ENCODE results near the gene CSF1. TPM values are rescaled to one million over a fixed set of nuclear protein-coding genes. Genes with fewer than 3 reads are reported as not detected.
"Not testable (repeated sequence)": the region's sequence is repeated elsewhere in the genome, so short reads cannot be mapped to it uniquely, and the experiment has no call there.

The CSF1 gene
- polyA plus RNA-seq, 1 donor (not counting 4 experiments of a cell fraction or from before 2014, with no cell fraction given) = 1.8 TPM

DNA sequence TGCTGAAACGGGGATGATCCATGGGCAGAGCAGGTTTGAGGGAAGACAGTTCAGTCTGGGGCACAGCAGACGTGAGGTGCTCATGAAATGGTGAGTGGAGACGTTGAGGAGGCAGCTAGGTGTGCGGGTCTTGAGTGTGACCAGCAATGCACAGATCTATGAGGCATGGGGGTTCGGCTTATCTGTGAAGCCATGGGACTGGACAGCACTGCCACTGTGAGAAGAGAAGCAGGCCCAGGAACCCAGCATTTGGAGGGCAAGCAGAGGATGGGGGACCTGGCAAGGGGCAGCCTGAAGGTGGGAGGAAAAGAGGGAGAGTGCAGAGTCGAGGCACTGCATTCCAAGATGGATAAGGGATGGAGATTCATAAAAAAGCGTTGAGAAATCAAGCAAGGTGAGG is 8.0 kb downstream of the CSF1 start:
- Histone ChIP-seq H3K27ac (ENCODE audit: control insufficient read depth, insufficient read depth, low read length) (no peak overlapping the region), H3K9ac (ENCODE audit: control insufficient read depth, extremely low read depth, insufficient read depth, low read length) (no peak overlapping the region), H3K4me1 (ENCODE audit: control insufficient read depth, extremely low read depth, insufficient read depth, low read length) (no peaks in the 10 kb centered on the region), H2AFZ (ENCODE audit: control insufficient read depth, low read length) (no peak overlapping the region), H3K9me1 (ENCODE audit: control insufficient read depth, extremely low read depth, insufficient read depth, low read length) (no peaks in the 10 kb centered on the region), H3K9me3 (ENCODE audit: control insufficient read depth, low read depth, low read length) (no peaks in the 10 kb centered on the region), H3K4me3 (ENCODE audit: control insufficient read depth in 2 of 3, extremely low read depth in 1 of 3, insufficient read depth in 2 of 3, low read depth in 1 of 3, low read length in 3 of 3) (no peak overlapping the region), H3K36me3 (ENCODE audit: control insufficient read depth in 2 of 2, extremely low read depth in 1 of 2, insufficient read depth in 2 of 2, low read length in 2 of 2) (no peaks in the 10 kb centered on the region), H3K4me2 (ENCODE audit: control insufficient read depth, extremely low read depth, insufficient read depth, low read depth, low read length) (no peak overlapping the region), H3K27me3 (ENCODE audit: control insufficient read depth, extremely low read depth, insufficient read depth, low read length) (no peaks in the 10 kb centered on the region), H4K20me1 (ENCODE audit: control insufficient read depth, extremely low read depth, insufficient read depth, low read length) (no peaks in the 10 kb centered on the region), H3K79me2 (ENCODE audit: control insufficient read depth, insufficient read depth, low read length) (no peaks in the 10 kb centered on the region)
- TF ChIP-seq, protein P1, sequence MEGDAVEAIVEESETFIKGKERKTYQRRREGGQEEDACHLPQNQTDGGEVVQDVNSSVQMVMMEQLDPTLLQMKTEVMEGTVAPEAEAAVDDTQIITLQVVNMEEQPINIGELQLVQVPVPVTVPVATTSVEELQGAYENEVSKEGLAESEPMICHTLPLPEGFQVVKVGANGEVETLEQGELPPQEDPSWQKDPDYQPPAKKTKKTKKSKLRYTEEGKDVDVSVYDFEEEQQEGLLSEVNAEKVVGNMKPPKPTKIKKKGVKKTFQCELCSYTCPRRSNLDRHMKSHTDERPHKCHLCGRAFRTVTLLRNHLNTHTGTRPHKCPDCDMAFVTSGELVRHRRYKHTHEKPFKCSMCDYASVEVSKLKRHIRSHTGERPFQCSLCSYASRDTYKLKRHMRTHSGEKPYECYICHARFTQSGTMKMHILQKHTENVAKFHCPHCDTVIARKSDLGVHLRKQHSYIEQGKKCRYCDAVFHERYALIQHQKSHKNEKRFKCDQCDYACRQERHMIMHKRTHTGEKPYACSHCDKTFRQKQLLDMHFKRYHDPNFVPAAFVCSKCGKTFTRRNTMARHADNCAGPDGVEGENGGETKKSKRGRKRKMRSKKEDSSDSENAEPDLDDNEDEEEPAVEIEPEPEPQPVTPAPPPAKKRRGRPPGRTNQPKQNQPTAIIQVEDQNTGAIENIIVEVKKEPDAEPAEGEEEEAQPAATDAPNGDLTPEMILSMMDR (optimal IDR thresholded peaks at IDR 0.05 in 1 of 3, IDR thresholded peaks at IDR 0.05 in 1 of 3, conservative IDR thresholded peaks at IDR 0.05 in 1 of 3; ENCODE audit: extremely low read depth in 1 of 3, insufficient read depth in 2 of 3, low read length in 3 of 3) = no peak
- no peak for TF ChIP-seq EZH2 (IDR thresholded peaks at IDR 0.05; ENCODE audit: low read length)
- FAIRE-seq (no peak), DNase-seq (ENCODE audit: low read depth, low spot score) (no peak)
- dilution Hi-C loops (cut with MboI; ENCODE audit: extremely low pct_ligation_motif_present, low sequenced_read_pairs) = no loop called here

DNA sequence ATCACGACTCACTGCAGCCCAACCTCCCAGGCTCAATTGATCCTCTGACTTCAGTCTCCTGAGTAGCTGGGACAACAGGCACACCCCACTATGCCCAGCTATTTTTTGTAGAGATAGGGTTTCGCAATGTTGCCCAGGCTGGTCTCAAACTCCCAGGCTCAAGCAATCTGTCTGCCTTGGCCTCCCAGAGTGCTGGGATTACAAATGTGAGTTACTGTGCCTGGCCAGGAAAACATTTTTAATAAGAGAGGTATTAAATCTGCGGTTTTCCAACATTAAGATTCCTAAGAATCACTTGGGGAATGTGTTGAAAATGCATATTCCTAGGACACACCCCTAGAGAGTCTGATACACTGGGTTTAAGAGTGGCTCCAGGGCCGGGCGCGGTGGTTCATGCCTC is 8.7 kb downstream of the CSF1 start:
- dilution Hi-C loops (cut with MboI; ENCODE audit: extremely low pct_ligation_motif_present, low sequenced_read_pairs) = no loop called here
- peaks cover 5% of the 10 kb centered on the region for H3K4me1 ChIP-seq (ENCODE audit: control insufficient read depth, extremely low read depth, insufficient read depth, low read length)
- no peaks in the 10 kb centered on the region for H3K79me2 ChIP-seq (ENCODE audit: control insufficient read depth, insufficient read depth, low read length)
- H3K9me1 ChIP-seq (ENCODE audit: control insufficient read depth, extremely low read depth, insufficient read depth, low read length) = no peaks in the 10 kb centered on the region
- H3K4me3 ChIP-seq (ENCODE audit: control insufficient read depth in 2 of 3, extremely low read depth in 1 of 3, insufficient read depth in 2 of 3, low read depth in 1 of 3, low read length in 3 of 3) = no peak overlapping the region
- H3K36me3 ChIP-seq (ENCODE audit: control insufficient read depth in 2 of 2, extremely low read depth in 1 of 2, insufficient read depth in 2 of 2, low read length in 2 of 2) = no peaks in the 10 kb centered on the region
- FAIRE-seq (no peak), DNase-seq (ENCODE audit: low read depth, low spot score) (no peak)
- no peak overlapping the region for H2AFZ ChIP-seq (ENCODE audit: control insufficient read depth, low read length)
- TF ChIP-seq, protein P1 (optimal IDR thresholded peaks at IDR 0.05 in 1 of 3, IDR thresholded peaks at IDR 0.05 in 1 of 3, conservative IDR thresholded peaks at IDR 0.05 in 1 of 3; ENCODE audit: extremely low read depth in 1 of 3, insufficient read depth in 2 of 3, low read length in 3 of 3) = no peak
- no peak for TF ChIP-seq EZH2 (IDR thresholded peaks at IDR 0.05; ENCODE audit: low read length)
- H3K9me3 ChIP-seq (ENCODE audit: control insufficient read depth, low read depth, low read length) = no peaks in the 10 kb centered on the region
- H3K4me2 ChIP-seq (ENCODE audit: control insufficient read depth, extremely low read depth, insufficient read depth, low read depth, low read length) = no peak overlapping the region
- no peaks in the 10 kb centered on the region for H4K20me1 ChIP-seq (ENCODE audit: control insufficient read depth, extremely low read depth, insufficient read depth, low read length)
- no peak overlapping the region for H3K27ac ChIP-seq (ENCODE audit: control insufficient read depth, insufficient read depth, low read length)
- no peak overlapping the region for H3K9ac ChIP-seq (ENCODE audit: control insufficient read depth, extremely low read depth, insufficient read depth, low read length)
- no peaks in the 10 kb centered on the region for H3K27me3 ChIP-seq (ENCODE audit: control insufficient read depth, extremely low read depth, insufficient read depth, low read length)

DNA sequence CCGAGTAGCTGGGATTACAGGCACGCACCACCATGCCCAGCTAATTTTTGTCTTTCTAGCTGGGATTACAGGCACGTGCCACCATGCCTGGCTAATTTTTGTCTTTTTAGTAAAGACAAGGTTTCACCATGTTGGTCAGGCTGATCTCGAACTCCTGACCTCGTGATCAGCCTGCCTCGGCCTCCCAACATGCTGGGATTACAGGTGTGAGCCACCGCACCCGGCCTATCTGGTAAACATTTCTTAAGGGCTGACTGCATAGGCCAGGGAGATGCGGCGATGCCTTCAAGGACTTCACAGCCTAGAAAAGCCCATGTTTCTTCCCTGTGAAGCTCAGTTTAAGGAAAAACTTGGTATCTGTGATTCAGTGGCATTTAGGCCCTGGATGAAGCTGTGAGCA is 9.7 kb downstream of the CSF1 start:
- H3K36me3 ChIP-seq (ENCODE audit: control insufficient read depth in 2 of 2, extremely low read depth in 1 of 2, insufficient read depth in 2 of 2, low read length in 2 of 2); H3K9ac ChIP-seq (ENCODE audit: control insufficient read depth, extremely low read depth, insufficient read depth, low read length); dilution Hi-C loops (cut with MboI; ENCODE audit: extremely low pct_ligation_motif_present, low sequenced_read_pairs); H3K9me3 ChIP-seq (ENCODE audit: control insufficient read depth, low read depth, low read length); H3K27me3 ChIP-seq (ENCODE audit: control insufficient read depth, extremely low read depth, insufficient read depth, low read length); FAIRE-seq; H3K79me2 ChIP-seq (ENCODE audit: control insufficient read depth, insufficient read depth, low read length); H2AFZ ChIP-seq (ENCODE audit: control insufficient read depth, low read length); H3K4me2 ChIP-seq (ENCODE audit: control insufficient read depth, extremely low read depth, insufficient read depth, low read depth, low read length); H3K4me1 ChIP-seq (ENCODE audit: control insufficient read depth, extremely low read depth, insufficient read depth, low read length); H3K9me1 ChIP-seq (ENCODE audit: control insufficient read depth, extremely low read depth, insufficient read depth, low read length); DNase-seq (ENCODE audit: low read depth, low spot score); H4K20me1 ChIP-seq (ENCODE audit: control insufficient read depth, extremely low read depth, insufficient read depth, low read length); H3K27ac ChIP-seq (ENCODE audit: control insufficient read depth, insufficient read depth, low read length); H3K4me3 ChIP-seq (ENCODE audit: control insufficient read depth in 2 of 3, extremely low read depth in 1 of 3, insufficient read depth in 2 of 3, low read depth in 1 of 3, low read length in 3 of 3): not testable (repeated sequence)

Measured in keratinocyte (primary cell).